Neural crest cell (in vitro differentiated cells): Measurements from ENCODE around the gene PLA2G6. TPM values are rescaled to one million over a fixed set of nuclear protein-coding genes. Genes with fewer than 3 reads are reported as not detected.

Experiments used
- DNase-seq: peaks from one replicate; pipeline ENCODE4 v3.0.0; 2021; ENCODE audit warnings: low read depth, mixed read lengths, low spot score
- H3K27ac Mint-ChIP-seq: one replicate; pipeline ENCODE4 v1.8.0; 2021; ENCODE audit warnings: mild to moderate bottlenecking, mixed read lengths; ENCODE audit not compliant: unreplicated experiment
- H3K27me3 Mint-ChIP-seq: 2 replicates; pipeline ENCODE4 v1.8.0; 2021; ENCODE audit warnings: low read depth, mild to moderate bottlenecking, mixed read lengths
- H3K36me3 Mint-ChIP-seq: 2 replicates; pipeline ENCODE4 v1.8.0; 2021; ENCODE audit warnings: low read depth, mild to moderate bottlenecking, mixed read lengths
- H3K4me1 Mint-ChIP-seq: 2 replicates; pipeline ENCODE4 v1.8.0; 2021; ENCODE audit warnings: mixed read lengths
- H3K4me3 Mint-ChIP-seq: one replicate; pipeline ENCODE4 v1.8.0; 2021; ENCODE audit warnings: mild to moderate bottlenecking, mixed read lengths
- H3K9me3 Mint-ChIP-seq: 2 replicates; pipeline ENCODE4 v1.8.0; 2021; ENCODE audit warnings: mixed read lengths
- total RNA-seq: library from RNA; stranded (reverse); gene quantifications from 2 replicates; pipeline ENCODE4 v1.2.1, GENCODE V29; 2021
- TF ChIP-seq, protein P1 (sequence below): fragments of 200-600 bp; sonication (generic); conservative IDR thresholded peaks from 2 replicates; pipeline ENCODE4 v1.5.0; 2021; ENCODE audit warnings: antibody characterized with exemption, mild to moderate bottlenecking

The PLA2G6 gene
- total RNA-seq, 1 donor from 2014 or later = 11.0 TPM

DNA sequence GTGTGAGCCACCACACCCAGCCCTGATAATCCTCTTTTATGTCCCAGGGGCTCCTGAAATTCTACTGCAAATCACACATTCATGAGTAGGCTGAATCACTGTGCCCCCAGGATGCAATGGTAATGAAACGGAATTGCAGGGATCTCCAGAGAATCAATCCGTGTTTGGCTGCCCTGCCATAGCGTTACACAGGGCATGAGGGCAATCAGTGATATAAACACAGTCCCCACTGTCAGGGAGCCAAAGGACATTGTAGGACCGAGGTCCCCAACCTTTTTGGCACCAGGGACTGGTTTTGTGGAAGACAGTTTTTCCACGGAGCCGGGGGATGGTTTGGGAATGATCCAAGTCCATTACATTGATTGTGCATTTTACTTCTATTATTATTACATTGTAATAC is 9.0 kb upstream of the PLA2G6 start:
- no peak for DNase-seq
- TF ChIP-seq, protein P1, sequence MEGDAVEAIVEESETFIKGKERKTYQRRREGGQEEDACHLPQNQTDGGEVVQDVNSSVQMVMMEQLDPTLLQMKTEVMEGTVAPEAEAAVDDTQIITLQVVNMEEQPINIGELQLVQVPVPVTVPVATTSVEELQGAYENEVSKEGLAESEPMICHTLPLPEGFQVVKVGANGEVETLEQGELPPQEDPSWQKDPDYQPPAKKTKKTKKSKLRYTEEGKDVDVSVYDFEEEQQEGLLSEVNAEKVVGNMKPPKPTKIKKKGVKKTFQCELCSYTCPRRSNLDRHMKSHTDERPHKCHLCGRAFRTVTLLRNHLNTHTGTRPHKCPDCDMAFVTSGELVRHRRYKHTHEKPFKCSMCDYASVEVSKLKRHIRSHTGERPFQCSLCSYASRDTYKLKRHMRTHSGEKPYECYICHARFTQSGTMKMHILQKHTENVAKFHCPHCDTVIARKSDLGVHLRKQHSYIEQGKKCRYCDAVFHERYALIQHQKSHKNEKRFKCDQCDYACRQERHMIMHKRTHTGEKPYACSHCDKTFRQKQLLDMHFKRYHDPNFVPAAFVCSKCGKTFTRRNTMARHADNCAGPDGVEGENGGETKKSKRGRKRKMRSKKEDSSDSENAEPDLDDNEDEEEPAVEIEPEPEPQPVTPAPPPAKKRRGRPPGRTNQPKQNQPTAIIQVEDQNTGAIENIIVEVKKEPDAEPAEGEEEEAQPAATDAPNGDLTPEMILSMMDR = no peak
- H3K4me3 Mint-ChIP-seq = no peak overlapping the region
- no peaks in the 10 kb centered on the region for H3K27me3 Mint-ChIP-seq
- no peaks in the 10 kb centered on the region for H3K9me3 Mint-ChIP-seq
- H3K4me1 Mint-ChIP-seq = peaks cover 12% of the 10 kb centered on the region
- no peaks in the 10 kb centered on the region for H3K36me3 Mint-ChIP-seq
- no peak overlapping the region for H3K27ac Mint-ChIP-seq

DNA sequence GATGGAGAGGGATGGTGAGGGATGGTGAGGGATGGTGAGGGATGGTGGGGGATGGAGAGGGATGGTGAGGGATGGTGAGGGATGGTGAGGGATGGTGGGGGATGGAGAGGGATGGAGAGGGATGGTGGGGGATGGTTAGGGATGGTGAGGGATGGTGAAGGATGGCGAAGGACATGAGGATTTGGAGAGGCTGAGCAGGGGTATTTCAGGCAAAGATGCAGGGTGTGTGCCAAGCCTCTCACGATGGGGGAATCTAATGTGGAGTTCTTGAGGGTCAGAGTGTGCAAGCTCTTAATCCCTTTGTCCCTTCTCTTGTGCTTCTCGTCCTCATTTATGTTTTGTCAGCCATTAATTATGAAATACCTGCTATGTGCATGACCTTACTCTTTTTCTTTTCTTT is 7.5 kb upstream of the PLA2G6 start:
- no peaks in the 10 kb centered on the region for H3K27me3 Mint-ChIP-seq
- H3K9me3 Mint-ChIP-seq = no peaks in the 10 kb centered on the region
- no peak overlapping the region for H3K4me3 Mint-ChIP-seq
- TF ChIP-seq, protein P1 = no peak
- no peak for DNase-seq
- no peak overlapping the region for H3K27ac Mint-ChIP-seq
- peaks cover 16% of the 10 kb centered on the region for H3K4me1 Mint-ChIP-seq
- H3K36me3 Mint-ChIP-seq = no peaks in the 10 kb centered on the region

DNA sequence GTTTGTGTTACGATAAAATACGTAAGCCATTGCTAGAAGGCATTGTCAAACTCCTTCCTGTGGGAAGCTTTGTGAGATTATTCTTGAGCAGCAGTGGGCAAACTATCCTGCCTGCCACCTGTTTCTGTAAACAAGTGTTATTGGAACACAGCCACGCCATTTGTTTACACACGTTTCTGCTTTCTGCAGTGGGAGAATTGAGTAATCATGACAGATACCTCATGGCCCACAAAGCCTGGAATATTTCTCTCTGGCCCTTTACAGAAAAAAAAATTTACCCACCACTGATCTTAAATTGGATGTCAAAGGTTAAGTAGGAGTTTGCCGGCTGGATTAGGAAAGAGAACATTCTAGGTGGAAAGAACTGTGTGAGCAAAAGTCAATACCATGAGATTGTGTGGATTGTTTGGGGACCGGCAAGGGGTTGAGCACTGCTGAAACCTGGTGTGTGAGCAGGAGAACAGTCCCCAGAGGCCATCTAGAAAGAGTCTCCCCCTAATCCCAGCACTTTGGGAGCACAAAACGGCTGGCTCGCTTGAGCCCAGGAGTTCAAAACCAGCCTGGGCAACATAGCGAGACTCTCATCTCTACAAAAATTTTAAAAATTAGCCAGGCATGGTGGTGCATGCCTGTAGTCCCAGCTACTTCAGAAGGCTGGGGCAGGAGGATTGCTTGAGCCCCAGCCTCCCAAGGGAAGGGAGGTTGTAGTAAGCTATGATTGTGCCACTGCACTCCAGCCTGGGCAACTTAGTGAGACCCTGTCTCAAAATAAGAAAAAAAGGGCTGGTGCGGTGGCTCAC is 6.0 kb upstream of the PLA2G6 start:
- peaks cover 16% of the 10 kb centered on the region for H3K4me1 Mint-ChIP-seq

DNA sequence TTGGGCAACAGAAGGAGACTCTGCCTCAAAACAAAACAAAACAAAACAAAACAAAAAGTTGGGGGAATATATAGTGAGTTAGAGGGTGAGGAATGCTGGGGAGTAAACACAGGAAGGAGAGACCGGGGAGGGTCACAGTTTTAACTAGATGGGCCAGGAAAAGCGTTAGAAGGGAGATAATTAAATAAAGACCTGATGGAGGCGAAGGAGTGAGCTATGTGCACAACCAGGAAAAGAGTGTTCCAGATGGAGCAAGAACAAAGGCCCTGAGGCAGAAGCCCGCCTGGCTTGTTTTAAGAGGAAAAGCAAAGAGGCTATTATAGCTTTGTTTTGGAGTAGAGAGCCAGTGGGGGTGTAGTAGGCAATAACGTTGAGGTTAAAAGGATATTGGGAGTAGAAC is 4.8 kb upstream of the PLA2G6 start:
- peak overlapping the region; percentile 92 for H3K27ac Mint-ChIP-seq
- no peaks in the 10 kb centered on the region for H3K36me3 Mint-ChIP-seq
- TF ChIP-seq, protein P1 = no peak
- no peaks in the 10 kb centered on the region for H3K9me3 Mint-ChIP-seq
- no peaks in the 10 kb centered on the region for H3K27me3 Mint-ChIP-seq
- DNase-seq = no peak
- peaks cover 23% of the 10 kb centered on the region for H3K4me1 Mint-ChIP-seq
- H3K4me3 Mint-ChIP-seq = no peak overlapping the region

More for the DNA sequence above, 6.0 kb upstream of the PLA2G6 start:
- Mint-ChIP-seq H3K4me3 (no peak overlapping the region), H3K27me3 (no peaks in the 10 kb centered on the region), H3K9me3 (no peaks in the 10 kb centered on the region), H3K27ac (no peak overlapping the region), H3K36me3 (no peaks in the 10 kb centered on the region)
- TF ChIP-seq, protein P1 = no peak
- DNase-seq = no peak

DNA sequence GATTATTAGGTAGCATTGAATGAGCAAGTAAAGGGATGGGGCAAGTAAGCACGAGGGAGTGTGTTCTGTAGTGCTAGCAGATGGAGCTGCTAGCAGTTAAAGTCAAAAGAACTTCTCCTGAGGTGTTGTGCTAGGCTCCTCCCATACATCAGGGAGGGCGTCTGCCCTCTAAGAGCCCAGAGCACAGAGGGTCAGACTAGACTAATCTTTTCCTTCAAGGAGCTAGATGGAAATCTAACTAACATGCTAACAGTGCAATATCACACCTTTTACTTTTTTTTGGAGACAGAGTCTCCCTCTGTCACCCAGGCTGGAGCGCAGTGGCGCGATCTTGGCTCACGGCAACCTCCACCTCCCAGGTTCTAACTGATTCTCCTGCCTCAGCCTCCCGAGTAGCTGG is 3.2 kb upstream of the PLA2G6 start:
- Mint-ChIP-seq H3K27me3 (no peaks in the 10 kb centered on the region), H3K27ac (peak overlapping the region; percentile 78), H3K4me1 (peaks cover 36% of the 10 kb centered on the region), H3K36me3 (no peaks in the 10 kb centered on the region), H3K9me3 (no peaks in the 10 kb centered on the region), H3K4me3 (no peak overlapping the region)
- no peak for DNase-seq
- TF ChIP-seq, protein P1 = no peak
